Keratinocyte (primary cell): ENCODE data around the gene SVOPL. TPM values are rescaled to one million over a fixed set of nuclear protein-coding genes. Genes with fewer than 3 reads are reported as not detected.

Source experiments
- DNase-seq: peaks from one replicate; pipeline ENCODE4 v3.0.0-alpha.2; 2011; ENCODE audit warnings: low read depth, missing footprints, low spot score
- FAIRE-seq: peaks from 2 replicates; lab custom pipeline; 2011; peaks lifted over from hg19 to GRCh38; lab: Jason Lieb, UNC
- H2AFZ ChIP-seq: 2 replicates; pipeline ENCODE4 v1.6.0; 2012; ENCODE audit warnings: low read length, control low read depth, inconsistent platforms; ENCODE audit not compliant: control insufficient read depth
- H3K27ac ChIP-seq: 2 replicates; pipeline ENCODE4 v1.5.1; 2011; ENCODE audit warnings: low read length; ENCODE audit not compliant: control insufficient read depth, insufficient read depth
- H3K27me3 ChIP-seq: 3 replicates; pipeline ENCODE4 v1.6.0; 2011; ENCODE audit warnings: low read length; ENCODE audit not compliant: control insufficient read depth, insufficient read depth; ENCODE audit errors: extremely low read depth
- H3K36me3 ChIP-seq, 2 experiments: 2 replicates in 1 of 2; 3 replicates in 1 of 2; pipeline ENCODE4 v1.5.1; 2011; ENCODE audit warnings: low read length in 2 of 2, mild to moderate bottlenecking in 1 of 2; ENCODE audit not compliant: control insufficient read depth in 2 of 2, insufficient read depth in 2 of 2; ENCODE audit errors: extremely low read depth in 1 of 2
- H3K4me1 ChIP-seq: 3 replicates; pipeline ENCODE4 v1.5.1; 2011; ENCODE audit warnings: low read length; ENCODE audit not compliant: control insufficient read depth, insufficient read depth; ENCODE audit errors: extremely low read depth
- H3K4me2 ChIP-seq: 3 replicates; pipeline ENCODE4 v1.6.0; 2011; ENCODE audit warnings: low read depth, low read length; ENCODE audit not compliant: control insufficient read depth, insufficient read depth; ENCODE audit errors: extremely low read depth
- H3K4me3 ChIP-seq, 3 experiments: fragments of 200-600 bp in 1 of 3; sonication (generic) in 1 of 3; 2 replicates in 2 of 3; 3 replicates in 1 of 3; pipeline ENCODE4 v1.5.1; 2011 to 2016; ENCODE audit warnings: low read length in 3 of 3, mild to moderate bottlenecking in 3 of 3, control low read depth in 2 of 3, inconsistent platforms in 1 of 3, low read depth in 1 of 3, mixed read lengths in 1 of 3, mixed run types in 1 of 3, moderate library complexity in 1 of 3; ENCODE audit not compliant: control insufficient read depth in 2 of 3, insufficient read depth in 2 of 3; ENCODE audit errors: extremely low read depth in 1 of 3
- H3K79me2 ChIP-seq: 2 replicates; pipeline ENCODE4 v1.6.0; 2012; ENCODE audit warnings: low read length; ENCODE audit not compliant: control insufficient read depth, insufficient read depth
- H3K9ac ChIP-seq: 3 replicates; pipeline ENCODE4 v1.6.0; 2011; ENCODE audit warnings: low read length; ENCODE audit not compliant: control insufficient read depth, insufficient read depth; ENCODE audit errors: extremely low read depth
- H3K9me1 ChIP-seq: 3 replicates; pipeline ENCODE4 v1.6.0; 2011; ENCODE audit warnings: low read length; ENCODE audit not compliant: control insufficient read depth, insufficient read depth; ENCODE audit errors: extremely low read depth
- H3K9me3 ChIP-seq: 2 replicates; pipeline ENCODE4 v1.5.1; 2012; ENCODE audit warnings: low read depth, low read length; ENCODE audit not compliant: control insufficient read depth
- H4K20me1 ChIP-seq: 3 replicates; pipeline ENCODE4 v1.6.0; 2011; ENCODE audit warnings: low read length; ENCODE audit not compliant: control insufficient read depth, insufficient read depth; ENCODE audit errors: extremely low read depth
- CTCF ChIP-seq, 3 experiments: IDR thresholded peaks in 1 of 3; conservative IDR thresholded peaks in 1 of 3; optimal IDR thresholded peaks in 1 of 3; 2 replicates in 2 of 3; 3 replicates in 1 of 3; pipeline versions ENCODE3 to v1.5.1; 2011; ENCODE audit warnings: low read length in 3 of 3, mild to moderate bottlenecking in 3 of 3, moderate library complexity in 2 of 3, control low read depth in 1 of 3, inconsistent platforms in 1 of 3; ENCODE audit not compliant: insufficient read depth in 2 of 3; ENCODE audit errors: extremely low read depth in 1 of 3
- EZH2 ChIP-seq: IDR thresholded peaks from one replicate; pipeline ENCODE4 v1.6.1; 2012; ENCODE audit warnings: inconsistent platforms, mild to moderate bottlenecking, low read length, moderate library complexity
- dilution Hi-C: fragments of 300-500 bp; cut with MboI; formaldehyde crosslinking; loops from one replicate; pipeline ENCODE4 v1.7.0; 2020; ENCODE audit warnings: low sequenced_read_pairs; ENCODE audit not compliant: extremely low pct_ligation_motif_present
- polyA plus RNA-seq, 5 experiments: library from polyadenylated mRNA; depleted of rRNA in 3 of 5; stranded (reverse) in 3 of 5; stranded (forward) in 1 of 5; unstranded in 1 of 5; fragments of >200 nt; gene quantifications; 1 replicate in 1 of 5; 2 replicates in 3 of 5; 3 replicates in 1 of 5; pipeline versions ENCODE4 v1.2.1 to v1.2.3, GENCODE V29; 2011 to 2012; ENCODE audit warnings: missing spikeins in 2 of 5, low read depth in 1 of 5, low replicate concordance in 1 of 5

SVOPL gene
- polyA plus RNA-seq, 1 donor (not counting 4 experiments of a cell fraction or from before 2014, with no cell fraction given): not detected

- dilution Hi-C loops: no loop called here
- no peak for FAIRE-seq
These were observed 40.2 kb upstream of the SVOPL start for GRCh38 chr7:138741453-138741735.

GRCh38 chr7:138739859-138740258, 38.7 kb upstream of the SVOPL start:
- DNase-seq (no peak), FAIRE-seq (no peak)
- Histone ChIP-seq H3K4me3 (no peak overlapping the region), H3K36me3 (no peaks in the 10 kb centered on the region), H4K20me1 (no peaks in the 10 kb centered on the region), H3K4me2 (no peak overlapping the region), H3K9me3 (no peaks in the 10 kb centered on the region), H2AFZ (no peak overlapping the region), H3K27me3 (no peaks in the 10 kb centered on the region), H3K9me1 (no peaks in the 10 kb centered on the region), H3K9ac (no peak overlapping the region), H3K4me1 (no peaks in the 10 kb centered on the region), H3K27ac (no peak overlapping the region), H3K79me2 (no peaks in the 10 kb centered on the region)
- TF ChIP-seq EZH2 (no peak), CTCF (optimal IDR thresholded peaks at IDR 0.05 in 1 of 3, IDR thresholded peaks at IDR 0.05 in 1 of 3, conservative IDR thresholded peaks at IDR 0.05 in 1 of 3; ENCODE audit: extremely low read depth in 1 of 3, insufficient read depth in 2 of 3, low read length in 3 of 3) (no peak)
- dilution Hi-C loops: no loop called here

More at GRCh38 chr7:138741453-138741735, 40.2 kb upstream of the SVOPL start:
- no peaks in the 10 kb centered on the region for H3K27me3 ChIP-seq
- H3K9me3 ChIP-seq: no peaks in the 10 kb centered on the region
- H3K79me2 ChIP-seq: no peaks in the 10 kb centered on the region
- no peak overlapping the region for H3K4me3 ChIP-seq
- no peak overlapping the region for H2AFZ ChIP-seq
- H3K4me2 ChIP-seq: no peak overlapping the region
- no peaks in the 10 kb centered on the region for H3K4me1 ChIP-seq
- no peaks in the 10 kb centered on the region for H3K9me1 ChIP-seq
- TF ChIP-seq EZH2: no peak
- no peak for TF ChIP-seq CTCF (optimal IDR thresholded peaks at IDR 0.05 in 1 of 3, IDR thresholded peaks at IDR 0.05 in 1 of 3, conservative IDR thresholded peaks at IDR 0.05 in 1 of 3; ENCODE audit: extremely low read depth in 1 of 3, insufficient read depth in 2 of 3, low read length in 3 of 3)
- DNase-seq: no peak
- H3K36me3 ChIP-seq: no peaks in the 10 kb centered on the region
- no peaks in the 10 kb centered on the region for H4K20me1 ChIP-seq
- no peak overlapping the region for H3K9ac ChIP-seq
- H3K27ac ChIP-seq: no peak overlapping the region
